ENCODE measurements around the gene SERTM1.

SERTM1 gene

DNA sequence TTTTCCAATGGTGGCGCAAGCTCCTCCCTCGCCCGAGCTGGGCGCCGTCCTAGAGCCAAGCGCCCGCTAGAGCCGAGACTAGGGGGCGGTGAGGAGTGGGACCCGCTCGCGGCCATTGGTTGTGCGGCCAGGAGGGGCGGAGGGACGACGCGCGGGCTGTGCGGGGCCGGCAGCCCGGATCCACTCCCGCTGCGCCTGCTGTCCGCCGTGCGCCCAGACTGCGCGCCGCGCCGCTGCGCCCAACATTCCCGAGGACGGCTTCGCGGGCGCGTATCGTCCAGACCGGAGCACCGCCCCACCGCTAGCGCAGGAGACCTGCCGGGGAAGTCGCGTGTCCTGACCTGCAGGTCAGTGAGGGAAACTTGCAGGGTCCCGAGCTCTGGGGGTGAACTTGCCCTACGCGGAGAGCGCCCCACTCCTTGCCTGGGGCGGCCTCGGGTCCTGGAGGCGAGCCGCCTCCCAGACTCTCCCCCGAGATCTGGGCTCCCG, at the start of gene SERTM1:
Gene SERTM1 (plus strand): TSS at position 183 of the 489 bp plus-strand sequence. CDS start 21,059 bp downstream, outside the sequence.
- DNase-seq (ENCODE audit: low read depth) = no peak

DNA sequence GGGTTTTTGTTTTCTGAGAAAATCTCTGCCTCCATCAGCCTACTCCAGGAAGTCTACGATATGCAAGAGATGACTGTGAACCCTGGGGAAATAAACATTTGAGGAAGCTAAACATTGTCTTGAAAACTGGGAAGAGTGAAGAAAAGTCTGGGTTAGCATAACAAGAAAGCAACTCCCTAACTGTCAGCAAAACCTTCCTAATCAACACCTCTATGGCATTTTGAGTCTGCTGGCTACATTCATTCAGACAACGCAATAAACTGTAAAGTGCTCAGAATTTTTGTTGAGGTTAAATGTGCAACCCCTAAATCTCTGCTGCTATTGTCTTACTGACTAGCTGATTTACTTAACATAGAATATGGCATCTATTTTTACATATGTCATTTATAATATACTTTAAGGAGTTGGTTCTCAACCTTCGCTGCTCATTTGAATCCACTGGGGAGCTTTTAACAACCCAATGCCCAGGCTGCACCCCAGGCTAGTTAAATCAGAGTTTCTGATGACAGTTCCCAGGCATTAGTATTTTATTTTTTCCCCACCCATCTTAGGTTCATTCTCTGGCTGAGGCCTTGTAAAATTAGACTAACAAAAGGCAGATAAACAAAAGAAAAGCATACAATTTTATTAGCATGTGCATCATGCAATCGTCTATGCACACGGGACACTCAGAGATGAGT, 45.3 kb upstream of the SERTM1 start:
- DNase-seq (ENCODE audit: low read depth) = no peak

DNA sequence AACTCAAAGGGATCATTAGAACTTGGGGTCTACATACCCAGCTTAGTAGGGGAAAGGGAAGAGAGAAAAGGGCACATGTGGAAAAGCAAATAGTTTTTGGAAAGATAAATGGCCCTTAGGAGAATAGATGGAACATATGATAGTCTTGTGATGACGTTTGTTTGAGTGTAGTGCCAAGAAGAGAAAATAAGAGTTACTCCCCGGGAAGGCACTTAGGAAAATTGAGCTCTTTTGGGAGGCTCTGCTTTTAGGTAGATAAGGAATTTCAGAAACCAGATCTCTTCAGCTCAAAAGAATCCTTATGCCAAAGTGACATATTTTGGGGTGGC, 44.8 kb upstream of the SERTM1 start:
- DNase-seq (ENCODE audit: low read depth) = no peak

DNA sequence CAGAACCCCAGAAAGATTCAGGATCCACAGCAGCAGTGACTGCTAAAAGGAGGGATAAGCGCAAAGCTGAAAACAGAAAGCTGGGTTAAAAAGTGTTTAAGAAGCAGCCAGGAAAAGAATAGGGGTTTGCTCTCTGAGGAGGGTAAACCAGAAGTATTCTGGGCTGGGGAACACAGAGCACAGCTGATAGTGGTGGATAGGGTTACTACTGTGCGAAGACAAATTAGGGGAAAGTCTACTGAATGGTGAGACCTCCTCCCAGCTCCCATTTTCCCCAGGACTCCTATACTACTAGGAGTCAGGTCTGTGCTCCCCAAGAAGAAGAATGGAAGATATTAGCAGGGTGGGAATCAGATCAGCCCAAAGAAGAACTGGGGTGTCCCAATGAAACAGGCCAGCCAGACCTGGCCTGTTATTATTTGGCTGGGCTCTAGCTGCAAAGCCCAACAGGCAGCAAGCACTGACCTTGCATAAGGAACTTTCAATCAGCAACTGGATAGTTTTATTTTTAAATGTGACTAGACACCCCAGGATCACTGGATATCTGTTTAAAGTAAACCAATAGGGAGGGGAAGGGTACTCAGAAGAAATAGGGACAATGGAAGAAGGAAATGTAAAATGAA, 43.5 kb upstream of the SERTM1 start:
- no peak for DNase-seq (ENCODE audit: low read depth)

DNA sequence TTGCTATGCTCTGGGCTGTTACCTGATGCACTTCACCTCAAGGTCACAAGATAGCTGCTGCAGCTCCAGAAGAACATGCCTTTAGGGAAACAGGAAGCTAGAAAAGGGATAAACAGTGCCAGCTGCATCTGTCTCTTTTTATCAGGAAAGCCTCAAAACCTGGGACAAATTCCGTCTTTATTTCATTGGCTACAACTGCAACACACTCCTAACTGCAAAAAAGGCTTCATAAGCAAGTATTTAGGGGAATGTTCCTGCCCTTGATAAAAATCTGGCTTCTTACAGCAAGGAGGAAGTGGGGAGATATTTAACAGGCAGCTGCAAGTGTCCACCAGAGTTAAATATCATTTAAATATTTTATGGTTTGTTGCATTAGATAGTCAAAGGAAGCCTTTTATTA, 34.2 kb upstream of the SERTM1 start:
- DNase-seq (ENCODE audit: low read depth) = no peak

DNA sequence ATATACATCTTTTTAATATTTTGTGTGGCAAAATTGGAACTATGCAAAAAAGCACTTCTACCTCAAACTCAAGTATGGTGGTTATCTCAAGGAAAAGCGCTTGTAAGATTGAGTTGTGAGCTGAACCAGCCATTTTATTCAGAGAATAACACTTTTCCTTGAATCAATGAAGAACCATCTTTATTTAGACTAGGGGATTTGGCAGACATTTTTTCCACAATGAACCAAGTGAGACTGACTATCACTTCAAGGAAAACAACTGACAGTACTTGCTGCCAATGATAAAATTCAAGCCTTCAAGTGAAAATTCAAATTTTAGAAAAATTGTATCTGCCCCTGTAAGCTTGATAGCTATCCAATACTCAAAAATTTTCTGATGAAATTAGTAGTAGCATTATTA, 23.2 kb upstream of the SERTM1 start:
- no peak for DNase-seq (ENCODE audit: low read depth)

DNA sequence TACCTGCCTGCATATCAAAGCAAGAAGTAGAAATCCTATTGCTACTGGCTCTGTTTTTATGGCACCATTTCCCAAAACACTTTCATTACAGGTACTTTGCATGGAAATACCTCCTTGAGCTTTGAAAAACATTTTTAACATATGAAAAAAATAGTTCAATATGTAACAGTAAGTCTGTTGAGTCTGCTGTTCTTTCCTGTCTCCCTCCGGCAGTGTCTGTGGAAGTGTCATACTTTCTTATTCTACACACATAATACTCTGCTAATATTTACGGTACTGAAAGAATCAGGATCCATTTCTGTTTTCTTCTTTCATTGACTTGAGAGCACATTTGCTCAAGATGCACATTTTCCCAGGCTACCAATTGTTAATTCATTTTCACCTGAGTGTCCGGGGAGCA, 8.2 kb upstream of the SERTM1 start:
- DNase-seq (ENCODE audit: low read depth) = no peak

DNA sequence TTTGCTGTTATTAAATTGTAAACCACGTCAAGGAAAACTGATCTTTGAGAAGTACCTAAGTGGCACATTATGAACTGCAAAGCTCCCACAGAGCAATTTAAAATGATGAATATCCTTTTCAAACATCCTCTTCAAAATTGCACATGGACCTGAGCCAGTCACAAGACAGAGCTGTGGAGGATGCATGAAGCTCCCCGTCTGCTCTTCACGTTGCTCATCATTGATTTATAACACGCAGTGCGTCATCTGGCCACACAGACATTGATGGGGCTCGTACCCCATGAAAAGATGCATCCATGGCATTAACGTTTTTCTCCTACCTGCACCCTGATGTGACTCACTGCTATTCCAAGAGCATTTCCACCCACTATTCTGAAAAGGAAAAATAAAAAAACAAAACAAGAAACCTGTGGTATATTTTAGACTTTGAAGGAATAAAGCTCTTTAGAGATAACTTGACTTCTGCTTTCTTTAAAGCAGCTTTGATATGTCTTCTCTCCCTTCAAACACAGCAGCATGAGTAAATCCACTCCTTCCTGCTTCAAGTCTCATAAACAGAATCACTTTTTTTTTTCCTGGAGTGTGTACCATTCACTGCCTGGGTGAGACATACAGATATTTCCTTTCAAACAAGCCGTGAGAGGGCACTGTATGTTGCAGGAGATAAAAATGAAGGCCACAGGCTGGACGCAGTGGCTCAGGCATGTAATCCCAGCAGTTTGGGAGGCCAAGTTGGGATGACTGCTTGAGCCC, 7.2 kb upstream of the SERTM1 start:
- no peak for DNase-seq (ENCODE audit: low read depth)

DNA sequence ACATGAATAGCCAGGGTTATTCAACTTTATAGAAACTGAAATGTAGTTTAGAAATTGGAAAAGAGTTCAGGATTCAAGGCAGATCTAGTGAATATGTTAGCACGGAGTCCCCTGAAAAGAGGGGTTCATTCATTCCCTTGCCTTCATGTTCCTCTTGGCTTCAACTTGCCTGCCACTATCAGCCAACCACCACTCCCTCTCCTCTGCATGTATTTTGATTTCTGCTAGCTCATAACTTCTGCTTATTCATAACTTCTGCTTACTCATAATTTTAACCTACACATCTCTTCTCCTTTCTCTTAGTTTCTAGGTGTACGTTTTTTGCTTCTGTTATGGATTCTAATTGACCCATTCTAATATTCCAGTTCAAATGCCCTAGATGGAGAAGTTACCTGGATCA, 5.5 kb upstream of the SERTM1 start:
- DNase-seq (ENCODE audit: low read depth) = no peak

DNA sequence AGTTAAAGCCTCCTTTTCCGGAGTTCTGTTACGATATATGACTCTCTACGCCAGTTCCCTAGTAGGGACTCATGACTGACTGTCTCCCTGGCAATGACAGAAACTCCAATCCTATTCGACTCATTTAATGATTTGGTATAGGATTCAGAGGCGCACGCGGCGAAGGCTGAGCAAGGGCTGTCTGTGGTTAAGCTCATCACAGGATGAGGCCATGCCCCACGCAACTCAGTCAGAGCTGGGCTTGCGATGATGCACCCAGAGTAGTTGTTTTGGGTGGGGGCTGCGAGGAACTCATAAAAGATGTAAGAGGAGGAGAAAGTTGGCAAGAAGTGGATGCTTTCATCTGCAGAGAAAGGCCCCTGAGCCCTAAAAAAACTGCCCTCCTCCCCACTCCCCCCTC, 468 bp upstream of the SERTM1 start:
- no peak for DNase-seq (ENCODE audit: low read depth)

DNA sequence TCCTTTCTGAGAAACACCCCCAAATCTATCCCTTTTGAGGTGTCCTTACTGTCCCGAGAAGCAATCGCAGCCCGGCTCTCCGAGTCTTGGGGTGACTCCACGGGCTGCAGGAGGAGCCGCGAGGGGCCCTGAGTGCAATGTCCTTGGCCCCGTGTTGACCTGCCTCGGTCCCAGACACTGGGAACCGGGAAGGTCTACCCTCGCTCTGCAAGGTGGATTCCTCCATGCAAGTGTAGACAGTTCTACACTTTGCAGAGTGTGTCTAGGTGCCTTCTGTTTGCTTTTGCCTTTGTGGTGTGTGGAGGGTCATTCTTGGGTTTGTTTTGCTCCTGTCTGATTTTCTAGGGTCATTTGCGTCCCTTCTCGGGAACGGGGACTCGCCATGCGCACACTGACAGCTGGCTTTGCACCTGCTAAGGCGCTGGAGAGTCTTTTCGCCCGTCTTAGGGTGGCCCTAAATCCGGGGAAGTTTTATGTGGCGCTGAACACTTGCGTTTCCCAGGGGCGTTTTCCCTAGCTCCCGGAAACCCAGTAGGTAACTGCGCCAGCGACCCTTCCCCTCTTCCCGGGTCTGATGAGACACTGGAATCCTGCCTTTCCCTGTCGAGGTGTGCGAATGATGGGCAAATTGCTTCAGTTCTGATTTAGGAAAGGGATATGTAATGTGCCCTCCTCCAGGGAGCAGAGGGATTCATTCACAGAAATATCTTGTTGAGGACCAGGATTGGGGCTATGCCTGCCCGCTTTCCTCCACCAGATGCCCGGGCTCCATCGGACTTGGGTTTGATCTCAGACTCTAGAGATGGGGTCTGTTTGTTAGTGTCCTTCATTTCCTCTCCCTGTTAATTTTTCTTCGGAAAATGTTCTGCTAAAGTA, 755 bp downstream of the SERTM1 start:
- no peak for DNase-seq (ENCODE audit: low read depth)

DNA sequence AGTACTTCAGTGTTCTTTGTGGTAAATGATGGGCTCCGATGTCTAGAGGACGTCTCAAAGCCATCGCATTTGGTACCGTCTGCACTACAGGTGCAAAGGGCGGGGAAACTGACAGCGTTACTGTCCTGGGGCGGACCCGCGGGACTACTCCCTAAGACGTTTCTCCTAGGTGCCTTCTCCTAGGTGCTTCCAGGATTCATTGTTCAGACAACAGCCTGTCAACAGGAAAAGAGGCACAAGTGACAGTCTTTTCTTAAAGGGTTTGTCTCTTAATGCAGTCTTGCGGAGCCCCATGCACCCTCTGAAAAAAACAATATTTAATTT, 1.4 kb downstream of the SERTM1 start:
- no peak for DNase-seq (ENCODE audit: low read depth)

DNA sequence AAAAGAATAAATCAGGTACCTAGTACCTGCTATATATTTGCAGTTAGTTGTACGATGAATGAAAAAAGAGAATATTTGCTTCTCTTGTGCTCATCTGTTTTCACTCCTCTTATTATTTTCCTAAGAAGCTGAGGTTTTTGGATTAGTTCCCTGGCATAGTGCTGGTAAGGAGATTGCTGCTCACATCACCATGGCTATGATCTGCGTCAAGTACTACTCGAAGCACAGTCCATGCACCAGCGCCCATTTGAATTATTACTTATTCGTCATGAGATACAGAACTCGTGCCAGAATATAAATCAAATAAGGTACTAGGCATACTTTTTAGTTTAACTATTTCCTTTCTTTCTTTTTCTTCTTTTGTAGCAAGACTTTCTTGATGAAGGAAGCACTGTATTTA, 7.1 kb downstream of the SERTM1 start:
- no peak for DNase-seq (ENCODE audit: low read depth)

DNA sequence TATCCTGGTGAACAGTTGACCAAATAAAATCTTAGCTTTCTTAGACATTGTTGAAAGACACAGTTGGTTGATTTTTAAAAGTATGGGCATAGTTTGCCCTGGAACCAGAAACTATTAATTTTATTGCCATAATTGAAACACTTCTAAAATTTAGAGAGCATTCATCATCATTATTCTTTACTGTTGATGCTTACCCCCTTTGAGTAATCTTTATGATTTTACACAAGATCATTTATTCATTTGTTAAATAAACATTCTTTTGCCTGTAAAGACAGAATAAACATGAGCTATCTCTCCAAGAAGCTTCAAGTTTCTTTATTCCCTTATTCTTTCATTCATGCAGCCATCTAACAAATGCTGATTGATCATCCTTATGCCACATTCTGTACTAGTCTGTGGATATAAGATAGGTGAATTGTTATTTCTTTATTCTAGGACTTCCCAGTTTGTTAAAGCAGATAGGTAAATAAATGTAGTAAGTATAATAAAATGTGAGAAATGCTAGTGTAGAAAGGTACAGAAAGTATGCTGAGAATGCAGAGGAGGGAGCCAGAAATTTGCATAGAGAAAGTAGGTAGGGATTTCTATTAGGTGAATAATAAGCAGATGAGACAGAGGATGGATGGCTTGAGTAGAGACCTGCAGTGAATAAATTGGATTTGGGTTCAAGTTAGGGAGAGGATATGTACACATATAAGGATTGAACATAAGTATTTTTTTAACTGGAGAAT, 8.2 kb downstream of the SERTM1 start:
- DNase-seq (ENCODE audit: low read depth) = no peak

DNA sequence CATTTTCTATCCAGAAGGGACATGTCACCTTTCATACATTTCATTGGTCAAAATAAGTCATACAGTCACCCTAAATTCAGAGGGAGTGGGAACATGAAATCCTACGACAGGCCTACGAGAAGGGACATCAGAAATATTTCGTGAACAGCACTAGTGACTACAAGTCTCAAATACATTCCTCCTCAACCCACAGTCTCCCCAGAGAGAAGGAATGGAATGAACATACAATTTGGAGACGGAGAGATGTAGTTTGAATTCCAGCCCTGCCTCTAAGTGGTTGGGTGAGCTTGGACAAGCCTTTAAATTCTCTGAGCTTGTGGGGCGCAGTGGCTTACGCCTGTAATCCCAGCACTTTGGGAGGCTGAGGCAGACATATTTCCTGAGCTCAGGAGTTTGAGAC, 9.9 kb downstream of the SERTM1 start:
- DNase-seq (ENCODE audit: low read depth) = no peak

DNA sequence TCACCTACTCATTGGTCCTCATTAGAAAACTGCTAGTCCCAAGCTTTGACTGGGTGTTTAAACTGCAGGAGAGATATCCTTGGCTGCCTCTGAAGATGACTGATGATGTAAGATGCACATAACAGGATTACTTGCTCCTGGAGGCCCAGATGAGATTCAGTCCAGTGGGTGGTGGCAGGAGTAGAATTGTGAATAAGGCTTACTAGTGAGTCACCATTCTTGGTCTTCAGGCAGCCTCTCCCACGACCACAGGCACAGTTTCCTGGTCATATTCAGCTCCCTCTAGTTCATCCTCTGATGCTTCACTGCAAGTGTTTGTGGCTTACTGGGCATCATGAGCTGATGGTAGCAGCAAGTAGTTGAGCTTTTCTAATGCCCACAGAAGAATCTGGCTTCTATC, 12.1 kb downstream of the SERTM1 start:
- no peak for DNase-seq (ENCODE audit: low read depth)

DNA sequence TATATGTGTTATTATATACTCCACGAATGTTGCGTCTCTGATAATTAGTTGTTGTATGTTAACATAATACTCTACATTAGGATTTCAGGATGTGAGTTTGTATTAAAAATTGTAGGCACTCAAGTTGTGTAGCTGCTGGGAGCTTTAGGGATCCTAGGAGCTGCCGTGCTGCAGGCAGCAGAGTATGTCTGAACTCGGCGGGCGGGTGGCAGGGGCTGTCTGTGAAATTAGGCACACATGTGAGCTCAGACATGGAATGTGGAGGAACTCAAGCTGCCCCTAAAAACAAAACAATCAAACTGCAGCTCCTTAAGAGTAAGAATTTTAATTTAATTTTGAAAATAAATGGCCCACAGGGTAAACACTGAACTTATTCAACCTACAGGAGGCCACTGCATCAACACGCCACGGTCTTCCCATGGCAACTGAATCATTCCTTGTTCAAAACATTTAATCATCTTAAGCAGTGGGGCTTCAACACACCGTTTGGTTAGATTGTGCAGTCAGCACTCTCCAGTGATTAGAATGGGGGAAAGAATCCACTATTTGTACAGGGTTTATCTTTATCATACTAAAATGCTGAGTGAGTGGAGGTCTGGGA, 22.7 kb downstream of the SERTM1 start:
- DNase-seq (ENCODE audit: low read depth) = no peak

DNA sequence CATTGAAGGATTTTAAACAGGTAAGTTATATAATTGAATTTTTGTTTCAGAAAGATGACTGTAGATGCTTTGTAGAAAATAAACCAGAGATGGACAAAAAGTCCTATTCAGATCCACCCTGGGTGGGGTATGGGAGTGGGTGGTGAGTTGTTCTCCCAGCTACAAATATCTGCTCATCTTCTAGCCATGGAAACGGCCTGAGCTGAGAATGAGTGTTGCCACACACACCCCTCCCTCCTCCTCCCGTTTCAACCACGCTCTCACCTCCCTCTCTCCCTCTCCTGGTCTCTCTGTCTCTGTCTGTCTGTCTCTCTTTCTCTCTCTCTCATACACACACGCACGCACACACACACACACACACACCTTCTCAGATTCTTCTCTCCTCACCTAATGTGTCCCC, 26.4 kb downstream of the SERTM1 start:
- no peak for DNase-seq (ENCODE audit: low read depth)

DNA sequence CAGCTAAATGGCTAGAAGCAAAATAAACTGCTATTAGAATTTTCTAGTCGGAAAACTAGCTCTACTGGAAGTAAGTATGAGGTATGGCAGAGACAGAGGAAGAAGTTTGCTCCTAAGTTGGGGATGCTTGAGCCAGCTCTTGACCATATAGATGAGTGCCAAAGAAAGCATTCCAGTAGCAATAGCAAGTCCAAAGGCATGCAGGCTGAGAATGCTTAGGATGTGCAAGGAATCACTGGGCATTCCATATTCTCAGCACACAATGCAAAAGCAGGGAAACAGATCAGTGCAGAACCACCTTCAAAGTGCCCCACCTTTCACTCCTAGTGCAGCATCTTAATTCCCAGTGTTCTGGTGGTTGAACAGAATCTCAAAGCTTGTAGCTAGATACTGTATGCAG, 32.9 kb downstream of the SERTM1 start:
- DNase-seq (ENCODE audit: low read depth) = no peak

DNA sequence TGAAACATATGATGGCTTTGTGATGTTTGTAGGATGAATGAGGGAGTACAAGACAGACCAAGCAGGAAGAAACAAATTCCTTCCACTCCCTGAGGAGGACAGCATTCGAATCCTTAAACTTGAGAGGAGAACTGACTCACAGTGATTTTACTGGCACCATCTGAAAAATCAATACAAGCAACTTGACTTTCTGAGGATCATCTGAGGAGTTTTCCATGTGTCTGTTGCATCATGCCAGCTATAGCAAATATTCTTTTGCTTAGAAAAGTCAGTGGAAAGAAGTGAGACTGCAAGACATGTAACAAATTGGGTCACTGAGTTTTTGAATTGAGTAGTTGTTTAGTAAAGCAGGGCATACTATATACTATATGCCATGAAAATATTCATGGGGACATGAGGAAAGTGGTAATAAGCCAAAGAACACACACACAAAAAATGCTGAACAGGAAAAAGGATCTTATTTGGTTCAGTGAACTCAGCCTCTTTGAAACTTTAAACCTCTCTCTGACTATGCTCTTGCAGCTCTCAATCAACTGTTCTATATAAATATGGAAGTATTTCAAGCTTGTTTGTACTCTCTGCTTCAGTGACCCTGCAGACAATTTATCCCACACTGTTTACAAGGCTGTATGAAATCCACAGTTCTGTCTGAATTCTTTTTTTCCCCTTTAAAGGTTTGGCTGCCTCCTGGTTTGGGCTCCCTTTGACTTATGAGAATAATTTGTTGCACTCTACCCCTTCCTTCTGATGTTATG, 35.5 kb downstream of the SERTM1 start:
- DNase-seq (ENCODE audit: low read depth) = no peak

DNA sequence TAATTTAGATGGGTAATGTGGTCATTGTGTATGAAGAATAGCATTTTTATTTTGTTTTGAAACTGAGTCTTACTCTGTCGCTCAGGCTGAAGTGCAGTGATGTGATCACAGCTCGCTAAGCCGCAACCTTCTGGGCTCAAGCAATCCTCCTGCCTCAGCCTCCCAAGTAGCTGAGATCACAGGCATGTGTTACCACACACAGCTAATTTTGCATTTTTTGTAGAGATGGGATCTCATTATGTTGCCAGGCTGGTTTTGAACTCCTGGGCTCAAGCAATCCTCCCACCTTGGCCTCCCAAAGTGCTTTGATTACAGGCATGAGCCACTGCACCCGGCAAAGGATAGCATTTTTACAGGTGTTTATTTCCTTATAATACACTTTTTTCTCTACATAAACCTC, 36.6 kb downstream of the SERTM1 start:
- DNase-seq (ENCODE audit: low read depth) = no peak

All from stimulated activated CD8-positive, alpha-beta memory T cell treated with anti-CD3 and anti-CD28 coated beads, Interleukin-12 subunit alpha, Interleukin-12 subunit beta, amount 100 ng/mL, for 1 hour (primary cell).